NOMO-1 (cell line): Measurements from ENCODE around the gene DAPK3.
"Not testable (repeated sequence)": the region's sequence is repeated elsewhere in the genome, so short reads cannot be mapped to it uniquely, and the experiment has no call there.

Experiments
- DNase-seq, 2 experiments: peaks; one replicate each; lab custom pipeline; 2025; ENCODE audit not compliant: unreplicated experiment in 2 of 2; lab: John Stamatoyannopoulos, UW

Gene DAPK3

DNA sequence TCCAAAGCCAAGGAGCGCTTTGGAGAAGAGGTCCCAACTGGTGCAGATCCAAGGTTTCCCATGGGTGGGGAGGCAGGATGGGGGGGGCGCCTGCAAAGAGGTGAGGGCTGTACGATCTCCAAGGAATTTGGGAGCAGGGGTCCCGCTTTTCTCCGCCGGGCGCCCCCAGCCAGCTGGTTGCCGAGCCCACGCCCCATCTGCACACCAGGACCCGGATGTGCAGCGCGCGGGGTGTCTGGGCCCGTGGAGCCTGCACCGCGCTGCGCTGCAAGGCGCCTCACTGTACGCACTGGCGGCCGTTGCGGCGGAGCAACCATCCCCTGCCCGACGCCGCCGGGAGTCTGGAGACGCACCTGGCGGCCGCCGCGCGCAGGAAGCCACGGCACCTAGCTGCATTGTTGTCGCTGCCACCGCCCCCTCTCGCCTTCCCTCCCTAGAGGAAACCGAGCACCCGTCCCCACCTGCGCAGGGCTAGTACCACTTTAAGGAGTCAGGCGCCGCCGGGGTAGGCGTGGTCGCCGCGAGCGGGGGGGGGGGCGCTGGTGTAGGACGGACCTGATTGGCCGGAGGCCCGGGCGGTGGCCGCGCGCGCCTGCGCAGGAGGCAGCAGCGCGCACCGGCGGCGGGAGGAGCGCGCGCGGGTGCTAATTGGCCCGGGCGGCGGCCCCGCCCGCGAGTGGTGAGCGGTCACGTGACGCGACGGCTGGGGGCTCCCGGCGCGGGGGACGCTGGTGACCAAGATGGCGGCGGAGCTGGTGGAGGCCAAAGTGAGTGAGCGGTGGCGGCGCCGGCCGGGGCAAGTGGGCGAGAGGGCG, 36.3 kb upstream of the DAPK3 start, which contains the start of gene PIAS4:
Gene PIAS4, plus strand, starts transcription at position 716 of the 815 bp plus-strand sequence. Its CDS starts 25 bp downstream, at position 741.
- peak; percentile 86 to 95 for DNase-seq

DNA sequence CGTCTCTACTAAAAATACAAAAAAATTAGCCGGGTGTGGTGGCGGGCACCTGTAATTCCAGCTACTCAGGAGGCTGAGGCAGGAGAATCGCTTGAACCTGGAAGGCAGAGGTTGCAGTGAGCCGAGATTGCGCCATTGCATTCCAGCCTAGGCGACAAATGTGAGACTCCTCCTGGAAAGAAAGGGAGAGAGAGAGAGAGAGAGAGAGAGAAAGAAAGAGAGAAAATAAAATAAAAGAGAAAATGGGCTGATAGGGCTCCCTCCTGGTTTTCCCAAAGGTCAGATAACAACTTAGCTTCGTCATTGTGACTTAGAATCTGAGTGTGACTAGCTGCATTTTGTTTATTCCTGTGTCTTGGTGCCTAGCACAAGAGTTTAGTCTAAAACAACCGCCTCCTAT, 34.5 kb upstream of the DAPK3 start:
- not testable (repeated sequence) for DNase-seq

DNA sequence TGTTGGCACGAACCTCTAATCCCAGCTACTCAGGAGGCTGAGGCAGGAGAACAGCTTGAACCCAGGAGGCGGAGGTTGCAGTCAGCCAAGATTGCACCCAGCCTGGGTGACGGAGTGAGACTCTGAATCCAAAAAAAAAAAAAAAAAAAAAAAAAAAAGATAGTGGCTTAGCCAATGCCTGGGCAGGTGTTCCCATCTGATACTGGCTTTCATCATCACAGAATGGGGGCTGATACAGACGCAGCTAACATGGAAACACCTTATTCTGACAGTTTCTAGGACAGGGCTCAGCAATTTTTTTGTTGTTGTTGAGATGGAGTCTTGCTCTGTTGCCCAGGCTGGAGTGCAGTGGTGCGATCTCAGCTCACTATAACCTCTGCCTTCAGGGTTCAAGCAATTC, 29.9 kb upstream of the DAPK3 start:
- DNase-seq, result not testable (repeated sequence)

DNA sequence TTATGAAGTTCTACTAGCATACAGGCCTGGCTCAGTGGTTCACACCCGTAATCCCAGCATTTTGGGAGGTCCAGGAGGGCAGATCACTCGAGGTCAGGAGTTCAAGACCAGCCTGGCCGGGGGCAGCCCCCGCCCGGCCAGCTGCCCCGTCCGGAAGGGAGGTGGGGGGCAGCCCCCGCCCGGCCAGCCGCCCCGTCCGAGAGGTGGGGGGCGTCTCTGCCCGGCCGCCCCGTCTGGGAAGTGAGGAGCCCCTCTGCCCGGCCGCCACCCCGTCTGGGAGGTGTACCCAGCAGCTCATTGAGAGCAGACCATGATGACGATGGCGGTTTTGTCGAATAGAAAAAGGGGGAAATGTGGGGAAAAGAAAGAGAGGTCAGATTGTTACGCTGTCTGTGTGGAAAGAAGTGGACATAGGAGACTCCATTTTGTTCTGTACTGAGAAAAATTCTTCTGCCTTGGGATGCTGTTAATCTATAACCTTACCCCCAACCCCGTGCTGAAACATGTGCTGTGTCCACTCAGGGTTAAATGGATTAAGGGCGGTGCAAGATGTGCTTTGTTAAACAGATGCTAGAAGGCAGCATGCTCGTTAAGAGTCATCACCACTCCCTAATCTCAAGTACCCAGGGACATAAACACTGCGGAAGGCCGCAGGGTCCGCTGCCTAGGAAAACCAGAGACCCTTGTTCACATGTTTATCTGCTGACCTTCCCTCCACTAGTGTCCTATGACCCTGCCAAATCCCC, 27.9 kb upstream of the DAPK3 start:
- DNase-seq, result not testable (repeated sequence)

DNA sequence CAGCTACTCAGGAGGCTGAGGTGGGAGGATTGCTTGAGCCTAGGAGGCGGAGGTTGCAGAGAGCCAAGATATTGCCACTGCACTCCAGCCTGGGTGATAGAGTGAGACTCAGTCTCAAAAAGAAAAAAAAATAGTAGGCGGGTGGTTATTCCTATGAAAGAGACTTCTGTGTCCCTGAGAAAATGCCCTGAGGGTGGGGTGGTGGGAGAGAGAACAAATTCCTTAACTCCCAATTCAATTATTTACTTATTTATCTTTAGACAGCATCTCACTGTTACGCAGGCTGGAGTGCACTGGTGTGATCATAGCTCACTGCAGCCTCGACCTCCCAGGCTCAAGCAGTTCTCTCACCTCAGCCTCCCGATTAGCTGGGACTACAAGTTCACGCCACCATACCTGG, 24.7 kb upstream of the DAPK3 start:
- no peak for DNase-seq

DNA sequence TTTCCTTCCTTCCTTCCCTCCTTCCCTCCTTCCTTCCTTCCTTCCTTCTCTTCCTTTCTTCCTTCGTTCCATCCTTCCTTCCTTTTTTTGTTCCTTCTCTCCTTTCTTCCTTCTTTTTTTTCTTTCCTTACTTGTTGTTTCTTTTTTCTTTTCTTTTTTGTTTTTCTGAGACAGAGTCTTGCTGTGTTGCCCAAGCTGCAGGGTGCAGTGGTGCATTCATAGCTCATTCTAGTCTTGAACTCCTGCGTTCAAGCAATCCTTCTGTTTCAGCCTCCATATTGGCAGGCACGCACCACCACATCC, 19.9 kb upstream of the DAPK3 start:
- DNase-seq, result no peak

DNA sequence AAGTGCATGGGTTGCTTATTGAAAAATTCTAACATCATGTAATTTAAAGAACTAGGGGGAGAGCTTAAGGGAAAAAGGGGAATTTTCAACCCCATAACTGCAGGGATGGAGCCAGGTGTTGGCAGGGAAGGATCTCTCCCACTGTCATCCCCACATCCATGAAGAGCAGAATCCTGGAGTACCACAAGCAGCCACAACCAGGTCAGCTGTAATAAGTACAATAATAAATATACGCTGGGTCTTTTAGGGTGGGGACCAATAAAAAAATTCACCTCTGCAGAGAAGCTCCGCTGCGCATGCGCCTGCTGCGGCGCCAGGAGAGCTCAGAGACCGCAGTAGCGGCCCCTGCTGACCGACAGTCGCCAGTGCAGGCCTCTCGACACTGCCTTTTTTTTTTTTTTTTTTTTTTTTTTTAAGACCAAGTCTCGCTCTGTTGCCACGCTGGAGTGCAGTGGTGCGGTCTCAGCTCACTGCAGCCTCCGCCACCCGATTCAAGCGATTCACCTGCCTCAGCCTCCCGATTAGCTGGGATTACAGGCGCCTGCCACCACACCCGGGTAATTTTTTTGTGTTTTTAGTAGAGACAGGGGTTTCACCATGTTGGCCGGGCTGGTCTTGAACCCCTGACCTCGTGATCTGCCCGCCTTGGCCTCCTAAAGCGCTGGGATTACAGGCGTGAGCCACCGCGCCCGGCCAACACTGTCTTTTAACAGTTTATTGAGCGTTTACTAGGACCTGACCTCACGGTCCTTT, 16.9 kb upstream of the DAPK3 start:
- peak; percentile 71 to 85 for DNase-seq

DNA sequence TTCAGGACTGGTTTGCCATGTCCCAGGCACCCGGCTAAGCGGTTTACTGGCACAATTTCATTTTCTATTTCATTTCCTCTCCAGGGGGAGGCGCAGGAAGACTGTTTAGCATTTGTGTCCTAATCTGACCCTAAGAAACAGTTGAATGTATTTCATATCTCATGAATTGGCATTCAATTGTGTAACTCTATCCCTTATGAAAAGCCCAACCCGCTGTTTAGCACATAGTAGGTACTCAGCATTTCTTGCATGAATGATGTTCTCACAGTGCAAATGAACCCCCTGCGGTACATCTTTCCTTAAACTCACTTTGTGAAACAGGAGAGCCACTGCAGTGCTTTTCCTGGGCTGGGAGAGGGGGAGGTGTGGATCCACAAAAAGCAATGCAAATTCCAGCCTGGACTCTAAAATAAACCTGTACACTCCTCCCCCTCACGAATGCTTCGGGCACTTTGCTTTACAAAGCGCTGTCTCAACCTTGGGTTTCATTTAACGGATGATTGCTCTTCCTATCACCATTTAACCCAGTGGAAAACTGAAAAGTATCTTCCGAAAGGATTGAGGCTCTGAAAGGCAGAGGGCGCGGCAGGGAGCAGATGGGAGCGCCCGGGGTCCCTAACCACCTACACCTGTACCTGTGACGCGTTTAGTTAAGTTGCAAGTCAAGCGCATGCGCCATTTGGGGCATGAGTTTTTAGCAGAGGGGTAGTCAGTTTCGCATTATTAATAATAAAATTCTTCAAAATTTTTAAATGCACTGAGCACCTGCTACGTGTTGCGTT, 15.6 kb upstream of the DAPK3 start:
- peak; percentile 78 to 85 for DNase-seq

DNA sequence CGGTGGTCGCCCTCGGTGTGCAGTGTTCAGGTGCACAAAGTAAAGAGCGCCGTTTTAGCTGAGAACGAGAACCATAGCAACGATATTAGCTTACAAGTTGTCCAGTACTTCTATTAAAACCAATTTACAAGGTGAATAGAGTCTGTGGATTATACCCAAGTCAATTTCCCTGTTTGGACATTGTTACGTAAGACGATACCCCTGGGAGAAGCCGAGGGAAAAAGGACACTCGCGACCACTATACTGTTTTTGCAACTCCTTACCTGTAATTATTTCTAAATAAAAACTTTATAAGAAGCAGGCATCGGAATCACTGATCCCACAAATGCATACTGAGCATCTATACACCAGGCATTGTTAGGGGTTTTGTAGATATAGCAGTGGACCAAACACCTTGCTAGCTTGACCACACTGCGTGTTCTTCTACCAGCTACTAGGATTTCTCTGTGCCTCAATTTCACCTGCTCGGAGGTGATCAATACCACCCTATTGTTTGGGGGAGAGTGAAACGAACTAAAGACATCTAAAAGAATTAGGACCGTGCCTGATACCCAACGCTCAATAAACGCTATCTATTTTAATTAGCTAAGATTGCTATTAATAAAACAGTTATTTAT, 14.9 kb upstream of the DAPK3 start:
- DNase-seq, result peak in 1 of 2 experiments; percentile 48

DNA sequence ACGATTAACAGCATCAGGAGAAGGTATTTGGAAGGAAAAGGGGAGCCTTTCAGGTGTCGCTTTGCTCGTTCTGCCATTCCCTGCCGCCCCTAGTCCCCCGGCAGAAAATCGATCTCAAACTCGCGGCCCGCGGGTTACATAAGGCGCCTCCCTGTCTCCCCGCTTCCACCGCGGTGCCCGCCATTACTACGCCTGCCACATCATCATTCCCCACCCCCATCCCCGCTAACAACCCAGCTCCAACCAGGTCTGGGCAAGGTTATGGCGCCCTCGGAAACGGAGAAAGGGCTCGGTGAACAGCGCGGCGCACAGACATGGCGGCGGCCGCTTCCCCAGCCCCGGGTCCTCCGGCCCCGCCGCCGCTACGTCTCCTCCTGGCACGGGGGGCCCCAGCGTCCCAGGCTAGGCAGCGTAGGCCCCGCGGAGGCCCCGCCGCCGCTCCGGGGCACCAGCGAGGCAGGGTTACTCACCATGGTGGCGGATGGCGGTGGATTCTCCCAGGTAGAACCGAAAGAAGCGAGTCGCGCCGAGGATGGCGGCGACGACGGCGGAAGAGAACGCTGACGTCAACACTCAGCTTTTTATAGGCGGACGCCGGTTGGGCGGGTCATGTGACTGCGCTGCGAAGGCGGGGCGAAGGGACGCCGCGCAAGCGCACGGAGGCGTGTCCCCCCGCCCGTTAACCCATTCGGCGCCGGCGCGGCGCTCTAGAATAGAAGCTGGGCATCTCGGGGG, 14.2 kb upstream of the DAPK3 start, which contains the start of gene EEF2:
Gene EEF2, minus strand, starts transcription at position 556 of the 735 bp plus-strand sequence. Its CDS starts 83 bp downstream, at position 473.
- peak; percentile 69 to 87 for DNase-seq

DNA sequence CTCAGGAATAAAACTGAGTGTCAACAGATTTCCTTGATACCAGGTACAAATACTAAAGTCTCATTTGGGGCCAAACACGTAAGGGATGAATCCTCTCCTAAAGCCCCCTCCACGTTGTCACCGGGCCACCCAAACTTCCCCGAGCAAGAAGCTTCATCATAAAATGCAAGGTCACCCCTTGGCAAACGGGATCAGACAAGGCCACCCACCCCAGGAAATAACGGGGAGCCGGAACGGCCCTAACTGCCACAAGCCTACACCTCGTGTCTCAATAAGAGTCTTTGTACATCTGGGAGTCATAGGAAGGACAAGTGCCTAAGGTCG, 13.6 kb upstream of the DAPK3 start:
- no peak for DNase-seq

DNA sequence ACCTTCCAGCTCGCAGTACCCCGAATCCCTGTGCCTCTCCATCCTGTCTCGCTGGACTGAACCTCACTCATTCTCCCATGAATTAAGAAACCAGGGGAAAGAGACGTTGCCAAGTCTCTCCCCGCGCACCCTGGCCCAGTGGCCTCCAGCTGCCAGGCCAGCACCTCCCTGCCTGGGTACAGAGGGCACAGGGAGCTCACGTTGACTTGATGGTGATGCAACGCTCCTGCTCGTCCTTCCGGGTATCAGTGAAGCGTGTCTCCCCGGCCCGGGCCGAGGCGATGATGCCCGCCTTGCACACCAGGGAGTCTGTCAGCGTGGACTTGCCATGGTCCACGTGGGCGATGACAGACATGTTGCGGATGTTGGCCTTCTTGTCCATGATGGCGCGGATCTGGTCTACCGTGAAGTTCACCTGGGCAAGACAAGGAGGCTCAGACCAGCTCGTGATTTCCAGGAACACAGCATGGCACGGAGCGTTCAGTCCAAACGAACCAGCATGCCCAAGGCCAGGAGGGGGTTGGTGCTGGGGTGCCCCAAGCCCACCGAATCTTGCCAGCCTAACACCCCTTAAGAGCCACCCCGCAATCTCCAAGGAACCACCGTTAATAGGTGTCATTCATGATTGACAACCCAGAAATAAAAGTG, 13.2 kb upstream of the DAPK3 start:
- DNase-seq, result peak in 1 of 2 experiments; percentile 50

DNA sequence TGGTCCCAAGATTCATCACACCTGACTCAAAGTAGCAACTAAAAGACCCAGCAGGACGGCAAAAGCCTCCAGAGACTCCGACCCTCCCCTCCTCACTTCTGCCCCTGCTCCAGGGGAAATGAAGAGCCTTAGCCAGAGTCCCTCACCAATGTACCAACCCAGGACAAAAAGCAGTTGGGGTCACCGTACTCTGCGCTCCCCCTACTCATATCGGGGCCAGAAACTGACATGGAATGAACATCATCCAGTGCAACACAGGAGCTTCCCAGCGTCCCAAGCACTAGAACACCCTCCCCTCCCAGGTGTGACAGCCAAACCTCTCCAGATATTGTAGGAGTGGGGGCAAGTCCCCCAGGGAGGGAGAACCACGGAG, 12.6 kb upstream of the DAPK3 start:
- DNase-seq, result no peak

DNA sequence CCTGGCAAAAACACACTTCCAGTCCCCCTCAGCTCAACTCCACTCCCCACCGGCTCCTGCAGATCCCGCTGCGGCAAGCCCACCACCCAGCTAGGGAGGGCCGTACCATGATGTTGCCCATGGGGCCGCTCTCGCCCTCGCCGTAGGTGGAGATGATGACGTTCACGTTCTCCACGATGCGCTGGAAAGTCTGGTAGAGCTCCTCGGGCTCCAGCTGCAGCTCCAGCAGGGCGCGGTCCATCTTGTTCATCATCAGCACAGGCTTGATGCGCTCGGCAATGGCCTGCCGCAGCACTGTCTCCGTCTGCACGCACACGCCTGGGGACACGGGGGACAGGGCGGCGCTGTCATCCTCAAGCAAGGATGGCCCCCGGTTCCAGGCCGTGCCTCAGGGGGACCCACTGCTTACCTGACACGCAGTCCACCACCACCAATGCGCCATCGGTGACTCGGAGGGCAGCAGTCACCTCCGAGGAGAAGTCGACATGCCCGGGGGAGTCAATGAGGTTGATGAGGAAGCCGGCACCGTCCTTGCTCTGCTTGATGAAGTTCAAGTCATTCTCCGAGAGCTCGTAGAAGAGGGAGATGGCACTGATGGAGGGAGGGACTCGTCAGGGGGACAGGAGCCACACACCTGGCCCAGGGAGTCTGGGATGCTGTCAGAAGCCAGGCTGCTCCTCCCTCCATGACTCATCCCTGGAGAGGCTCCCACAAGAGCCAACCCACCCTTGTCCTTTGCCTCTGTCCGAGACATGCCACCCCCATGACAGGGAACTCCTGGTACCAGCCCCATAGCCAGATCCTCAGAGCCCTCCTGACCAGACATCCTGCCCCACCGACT, 12.0 kb upstream of the DAPK3 start:
- DNase-seq, result no peak

DNA sequence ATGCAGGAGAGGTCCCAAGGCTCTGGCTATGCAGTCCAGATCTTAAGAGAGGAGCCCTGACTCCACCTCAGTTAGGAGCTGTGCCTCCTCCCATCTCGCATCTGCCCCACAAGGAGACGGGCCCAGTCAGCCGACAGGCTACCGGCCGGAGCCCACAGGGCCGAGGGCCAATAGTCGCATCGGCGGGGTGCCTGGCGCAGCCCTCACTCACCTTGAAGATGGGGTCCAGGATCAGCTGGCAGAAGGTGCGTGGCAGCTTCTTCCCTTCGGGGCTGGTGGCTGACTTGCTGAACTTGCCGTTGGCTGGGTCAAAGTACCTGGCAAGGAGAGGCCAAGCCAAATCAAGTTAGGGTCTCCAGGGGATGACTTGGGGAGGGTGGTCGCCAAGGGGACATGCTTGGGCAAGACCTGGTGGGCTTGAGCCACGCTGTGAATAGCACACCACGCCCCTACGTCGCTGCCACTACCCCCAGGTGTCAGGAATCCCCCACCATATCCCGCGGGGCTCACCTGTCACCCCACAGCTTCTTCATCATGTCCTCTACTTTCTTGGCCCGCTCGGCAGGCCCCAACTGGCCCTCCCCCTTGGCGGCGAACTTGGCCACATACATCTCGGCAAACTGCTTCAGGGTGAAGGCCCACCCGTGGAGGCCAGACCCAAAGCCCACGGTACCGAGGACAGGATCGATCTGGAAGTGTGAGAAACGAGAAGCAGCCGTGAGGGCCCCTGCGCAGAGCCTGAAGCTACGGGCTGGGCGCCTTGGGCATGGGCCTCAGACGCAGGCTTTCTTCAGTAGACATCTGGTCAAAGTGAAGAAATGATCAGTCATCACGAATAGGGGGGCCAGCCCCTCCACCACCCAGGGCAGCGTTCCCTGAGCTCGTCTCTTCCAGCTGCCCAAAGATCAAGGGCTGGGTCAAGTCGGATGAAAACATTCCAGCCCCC, 11.1 kb upstream of the DAPK3 start:
- no peak for DNase-seq

DNA sequence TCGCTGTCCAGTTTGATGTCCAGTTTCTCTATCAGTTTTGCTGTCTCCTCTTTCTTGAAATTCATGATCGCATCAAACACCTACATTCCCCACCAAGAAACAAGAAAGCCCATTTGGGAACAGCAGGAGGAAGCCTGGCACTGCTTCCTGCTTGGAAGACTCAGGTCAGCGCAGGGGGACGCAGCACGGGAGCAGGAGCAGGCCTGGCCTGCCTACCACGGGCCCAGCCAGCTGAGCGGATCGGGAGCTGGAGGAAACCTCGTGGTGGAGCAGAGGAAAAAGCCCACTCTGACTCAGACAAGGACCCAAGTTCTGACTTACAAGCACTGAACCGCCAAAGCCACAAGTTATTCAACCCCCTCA, 10.5 kb upstream of the DAPK3 start:
- no peak for DNase-seq
